ENCODE data around the gene TACC3. TPM values are rescaled to one million over a fixed set of nuclear protein-coding genes. Genes with fewer than 3 reads are reported as not detected.

Gene TACC3
- total RNA-seq, 4 donors from 2014 or later: 14.9 to 41.3 (median 19.6) TPM

DNA sequence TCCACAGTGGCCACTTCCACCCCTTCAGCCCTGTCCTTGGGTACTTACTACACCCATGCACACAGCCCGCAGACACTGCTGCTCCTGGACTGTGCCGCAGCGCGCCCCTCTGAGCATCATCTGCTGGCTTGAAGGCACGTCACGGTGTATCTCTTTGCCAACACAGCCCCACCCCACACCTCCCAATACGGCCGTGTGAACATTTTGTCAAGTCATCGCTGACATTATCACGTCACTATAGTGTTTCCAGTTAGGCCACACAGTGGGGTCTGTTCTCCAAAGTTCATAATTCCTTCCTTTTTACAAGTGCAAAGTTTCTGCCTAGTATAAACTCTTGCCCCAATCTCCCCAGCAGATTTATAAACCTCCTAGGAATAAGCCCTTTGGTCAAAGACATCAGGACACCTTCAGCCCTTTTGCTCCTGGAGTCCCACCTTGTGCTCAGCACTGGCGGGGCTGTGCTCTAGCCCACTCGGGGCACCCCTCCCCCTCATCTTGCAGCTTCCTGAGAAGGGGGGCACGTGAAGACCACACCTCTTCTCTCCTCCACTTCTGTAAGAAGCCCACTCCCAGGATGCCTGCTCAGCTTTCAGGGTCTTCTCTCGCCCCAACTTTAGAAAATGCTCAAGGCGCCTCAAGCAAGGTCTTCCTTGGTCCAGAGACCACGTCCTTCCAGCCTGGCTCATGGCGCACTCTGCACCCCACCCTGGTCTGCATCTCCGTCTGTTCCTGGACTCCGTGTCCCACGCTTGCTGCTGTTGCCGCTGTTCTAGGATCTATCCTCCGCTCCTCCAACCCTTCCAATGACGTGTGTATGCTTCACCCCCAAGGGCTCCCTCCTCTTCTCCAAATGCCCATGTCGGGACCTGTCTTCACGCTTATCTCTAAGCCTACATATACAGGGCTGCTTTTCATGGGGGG lies 44.5 kb upstream of the TACC3 start:
- Histone ChIP-seq H3K4me1 (no peaks in the 10 kb centered on the region), H3K36me3 (no peaks in the 10 kb centered on the region), H3K27ac (no peak overlapping the region), H3K9me3 (no peaks in the 10 kb centered on the region), H3K27me3 (no peaks in the 10 kb centered on the region), H3K4me3 (no peak overlapping the region)
- no peak for DNase-seq
- intact Hi-C loops (cut with DNase I): no loop called here
- WGBS, 2 donors: 78 to 80% methylated on average over 20 to 25 of the region's 25 CpGs
- TF ChIP-seq POLR2A (IDR thresholded peaks at IDR 0.05) (no peak), CTCF (IDR thresholded peaks at IDR 0.05) (no peak)

DNA sequence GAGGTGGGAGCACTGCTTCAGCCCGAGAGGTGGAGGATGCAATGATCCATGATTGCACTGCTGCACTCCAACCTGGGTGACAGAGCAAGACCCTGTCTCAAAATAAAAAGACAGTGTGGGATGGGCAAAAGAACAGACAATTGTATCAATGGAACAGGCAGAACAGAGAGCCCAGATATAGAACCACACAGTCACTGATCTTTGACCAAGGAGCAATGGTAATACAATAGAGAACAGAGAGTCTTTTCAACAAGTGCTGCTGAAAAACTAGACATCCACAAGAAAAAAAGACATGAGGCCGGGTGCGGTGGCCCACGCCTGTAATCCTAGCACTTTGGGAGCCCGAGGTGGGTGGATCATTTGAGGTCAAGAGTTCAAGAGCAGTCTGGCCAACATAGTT lies 43.1 kb upstream of the TACC3 start:
- intact Hi-C loops (cut with DNase I): no loop called here
- WGBS, 2 donors: 69 to 76% methylated on average over 4 to 5 of the region's 5 CpGs
- TF ChIP-seq POLR2A (IDR thresholded peaks at IDR 0.05) (no peak), CTCF (IDR thresholded peaks at IDR 0.05) (no peak)
- H3K4me3 ChIP-seq: no peak overlapping the region
- DNase-seq: no peak
- no peak overlapping the region for H3K27ac ChIP-seq
- peaks cover 0 to 6% (median 4%) of the 10 kb centered on the region in 3 donors for H3K4me1 ChIP-seq
- H3K36me3 ChIP-seq: no peaks in the 10 kb centered on the region
- no peaks in the 10 kb centered on the region for H3K27me3 ChIP-seq
- H3K9me3 ChIP-seq: no peaks in the 10 kb centered on the region

- Histone ChIP-seq H3K4me3 (peak overlapping the region in 2 of 4 donors; percentile 75 to 78), H3K27me3 (no peaks in the 10 kb centered on the region), H3K27ac (peak overlapping the region in 3 of 4 donors; percentile 72 to 92 (median 90)), H3K4me1 (peaks cover 11 to 25% (median 14%) of the 10 kb centered on the region in 3 donors), H3K9me3 (no peaks in the 10 kb centered on the region), H3K36me3 (no peaks in the 10 kb centered on the region)
- intact Hi-C loops (cut with DNase I): no loop called here
- no peak for DNase-seq
- WGBS, 2 donors: 85 to 88% methylated on average over 13 of the region's 13 CpGs
- TF ChIP-seq POLR2A (IDR thresholded peaks at IDR 0.05): no peak
- TF ChIP-seq CTCF (IDR thresholded peaks at IDR 0.05): no peak
Measured at GRCh38 chr4:1682860-1683259, 38.5 kb upstream of the TACC3 start.

DNA sequence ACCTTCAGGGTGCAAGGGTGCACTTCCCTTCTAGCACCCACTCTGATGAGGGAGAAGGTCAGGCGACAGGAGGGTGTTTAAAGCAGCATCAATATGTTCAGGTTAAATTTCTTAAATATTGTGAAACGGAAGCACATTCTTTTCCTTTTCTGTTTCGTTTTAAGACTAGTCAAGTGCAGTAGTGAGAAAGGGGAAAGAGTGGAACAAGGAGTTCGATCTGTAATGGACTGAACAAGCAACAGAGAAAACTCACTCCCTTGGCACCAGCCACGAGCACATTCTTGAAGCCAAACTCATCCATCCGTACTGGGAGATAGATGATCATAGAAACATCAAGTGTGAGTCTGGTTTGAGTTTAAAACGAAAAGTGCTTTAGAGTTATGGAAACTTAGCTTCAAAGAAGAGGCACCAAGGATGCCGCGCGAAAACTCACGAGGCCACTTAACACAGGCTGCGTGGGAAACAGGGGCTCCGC lies 38.0 kb upstream of the TACC3 start:
- WGBS, 2 donors: 4 to 5% methylated on average over 12 to 13 of the region's 13 CpGs
- Histone ChIP-seq H3K4me3 (peak overlapping the region; percentile 55 to 78 (median 66)), H3K36me3 (no peaks in the 10 kb centered on the region), H3K27me3 (no peaks in the 10 kb centered on the region), H3K27ac (peak overlapping the region; percentile 70 to 92 (median 81)), H3K4me1 (peaks cover 11 to 25% (median 14%) of the 10 kb centered on the region in 3 donors), H3K9me3 (no peaks in the 10 kb centered on the region)
- intact Hi-C loops (cut with DNase I): no loop called here
- TF ChIP-seq CTCF (IDR thresholded peaks at IDR 0.05) (no peak), POLR2A (IDR thresholded peaks at IDR 0.05) (no peak)
- no peak for DNase-seq

Data from esophagus squamous epithelium (tissue), 5 donors.